Muscle of arm (tissue), 12 donors: ENCODE measurements around the gene CPNE5. TPM values are rescaled to one million over a fixed set of nuclear protein-coding genes. Genes with fewer than 3 reads are reported as not detected.
"Not testable (repeated sequence)": the region's sequence is repeated elsewhere in the genome, so short reads cannot be mapped to it uniquely, and the experiment has no call there.

ENCODE experiments used
- DNase-seq: peaks from one replicate; pipeline ENCODE4 v3.0.0-alpha.2; 2013
- polyA plus RNA-seq, 12 donors: library from polyadenylated mRNA; unstranded; fragments of 120-200 nt; gene quantifications; one replicate each; pipeline ENCODE4 v1.2.1, GENCODE V29; 2013; ENCODE audit not compliant: insufficient read length in 12 of 12

CPNE5 gene
- polyA plus RNA-seq, 12 donors = 5.7 to 30.5 (median 11.1) TPM; not detected in 1

DNA sequence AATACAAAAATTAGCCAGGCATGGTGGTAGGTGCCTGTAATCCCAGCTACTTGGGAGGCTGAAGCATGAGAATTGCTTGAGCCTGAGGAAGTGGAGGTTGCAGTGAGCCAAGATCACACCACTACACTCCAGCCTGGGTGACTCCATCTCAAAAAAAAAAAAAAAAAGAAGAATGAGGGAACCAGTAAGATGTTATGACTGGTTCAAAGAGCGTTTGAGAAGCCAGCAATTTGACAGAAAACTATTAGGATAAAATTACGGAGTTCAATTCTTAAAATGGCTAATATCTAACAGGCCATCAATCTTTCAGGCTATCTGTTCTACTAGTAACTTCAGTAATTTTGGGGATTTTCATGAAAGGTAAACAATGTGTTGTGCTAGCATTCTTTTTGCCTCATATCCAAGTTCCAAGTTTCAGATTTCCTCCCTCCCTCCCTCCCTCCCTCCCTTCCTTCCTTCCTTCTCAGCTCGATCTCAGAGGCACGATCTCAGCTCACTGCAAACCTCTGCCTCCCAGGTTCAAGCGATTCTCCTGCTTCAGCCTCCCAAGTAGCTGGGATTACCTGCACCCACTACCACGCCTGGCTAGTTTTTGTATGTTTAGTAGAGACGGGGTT is 134.2 kb downstream of the CPNE5 start:
- not testable (repeated sequence) for DNase-seq

DNA sequence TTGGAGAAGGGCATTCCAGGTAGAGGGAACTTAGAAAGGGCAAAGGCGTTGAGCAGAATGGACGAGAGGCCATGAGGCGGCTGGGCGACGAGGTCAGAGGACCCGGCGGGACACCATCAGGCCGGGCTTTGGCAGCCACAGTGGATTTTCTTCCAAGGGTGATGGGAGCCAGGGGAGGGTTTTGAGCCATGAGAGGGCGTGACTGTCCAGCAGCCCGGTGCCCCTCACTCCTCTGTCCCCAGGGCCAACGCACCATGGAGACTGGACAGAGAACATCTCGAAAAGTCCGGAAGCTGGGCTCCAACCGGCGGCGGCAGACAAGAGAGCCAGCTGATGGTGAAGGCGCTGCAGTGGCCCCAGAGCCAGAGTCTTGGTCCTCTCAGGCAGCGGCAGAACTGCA is 135.3 kb downstream of the CPNE5 start:
- DNase-seq = no peak

DNA sequence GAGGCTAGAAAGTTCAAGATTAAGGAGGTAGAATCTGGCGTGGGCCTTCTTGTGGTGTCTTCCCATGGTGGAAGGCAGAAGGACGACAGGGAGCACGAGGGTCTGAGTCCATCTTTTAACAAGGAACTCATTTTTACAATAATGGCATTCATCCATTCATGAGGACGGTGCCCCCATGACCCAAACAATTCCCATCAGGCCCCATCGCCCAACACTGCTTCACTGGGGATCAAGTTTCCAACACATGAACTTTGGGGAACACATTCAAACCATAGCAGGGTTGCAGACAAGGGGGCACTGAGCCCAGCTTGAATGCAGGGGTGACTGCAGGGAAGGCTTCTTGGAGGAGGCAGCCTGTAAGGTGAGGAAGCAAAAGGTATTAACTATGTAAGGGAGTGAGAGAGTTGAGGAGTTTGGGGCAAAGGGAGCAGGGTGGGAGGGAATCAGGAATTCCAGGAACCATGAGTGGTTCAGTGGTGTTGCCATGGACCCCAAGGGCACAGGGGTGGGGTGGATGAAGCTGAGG is 136.1 kb downstream of the CPNE5 start:
- no peak for DNase-seq

DNA sequence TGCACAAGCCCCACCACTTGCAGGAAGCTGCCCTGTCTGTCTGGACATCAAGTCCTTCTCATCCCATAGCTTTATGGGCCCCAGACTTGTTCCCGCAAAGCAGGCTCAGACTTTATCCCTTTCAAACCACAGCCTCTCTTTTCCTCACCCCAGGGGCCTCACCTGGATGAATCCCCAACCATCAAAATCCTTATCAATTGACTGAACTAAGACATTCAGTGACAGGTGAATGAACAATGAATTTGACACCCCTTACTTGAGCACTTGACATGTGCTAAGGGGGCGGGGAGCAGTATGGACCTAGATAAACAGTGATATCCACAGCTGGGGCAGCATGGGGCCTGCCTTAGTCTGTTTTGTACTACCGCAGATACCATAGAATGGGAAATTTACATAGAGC is 136.6 kb downstream of the CPNE5 start:
- no peak for DNase-seq

DNA sequence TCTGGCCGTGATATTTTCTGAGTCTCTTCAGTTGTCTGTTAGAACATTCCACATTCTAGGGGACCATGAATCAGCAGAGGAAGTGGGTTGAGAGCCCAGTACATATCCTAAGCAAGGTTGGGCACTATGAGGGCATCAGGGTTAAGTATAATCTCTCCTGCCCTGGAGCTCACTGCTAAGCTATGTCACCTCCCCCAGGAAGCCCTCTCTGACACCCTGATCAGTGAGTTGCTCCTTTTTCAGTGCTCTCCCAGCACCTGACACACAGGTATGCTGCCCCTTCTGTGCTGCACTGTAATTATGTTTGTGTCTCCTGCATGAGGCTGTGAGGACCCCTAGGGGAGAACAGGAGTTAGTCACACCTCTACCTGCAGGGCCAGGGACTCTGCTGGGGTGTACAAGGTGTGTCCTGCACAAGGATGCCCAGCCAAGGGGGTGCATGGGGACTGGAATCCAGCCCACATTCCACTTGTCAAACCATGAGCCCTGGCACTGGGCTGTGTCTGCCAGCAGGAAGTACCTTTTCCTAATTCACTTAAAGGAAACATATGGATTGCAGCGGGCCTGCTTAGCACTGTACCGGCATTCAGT is 137.7 kb downstream of the CPNE5 start:
- no peak for DNase-seq

DNA sequence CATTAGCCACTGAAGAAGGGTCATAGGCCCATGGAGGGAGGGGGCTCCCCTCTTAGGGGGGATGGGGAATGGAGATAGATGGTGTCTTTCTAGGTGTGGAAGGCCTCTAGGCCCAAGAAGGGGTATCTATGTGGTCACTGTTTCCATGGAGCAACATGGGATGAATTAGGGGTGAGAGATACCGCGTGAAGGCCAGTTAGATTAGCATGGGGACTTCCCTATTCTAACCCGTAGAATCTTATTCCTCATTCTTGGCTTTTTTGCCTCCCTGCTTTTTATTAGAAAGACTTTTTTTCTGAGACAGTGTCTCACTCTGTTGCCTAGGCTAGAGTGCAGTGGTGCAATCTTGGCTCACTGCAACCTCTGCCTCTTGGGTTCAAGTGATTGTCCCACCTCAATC is 138.4 kb downstream of the CPNE5 start:
- DNase-seq = no peak

DNA sequence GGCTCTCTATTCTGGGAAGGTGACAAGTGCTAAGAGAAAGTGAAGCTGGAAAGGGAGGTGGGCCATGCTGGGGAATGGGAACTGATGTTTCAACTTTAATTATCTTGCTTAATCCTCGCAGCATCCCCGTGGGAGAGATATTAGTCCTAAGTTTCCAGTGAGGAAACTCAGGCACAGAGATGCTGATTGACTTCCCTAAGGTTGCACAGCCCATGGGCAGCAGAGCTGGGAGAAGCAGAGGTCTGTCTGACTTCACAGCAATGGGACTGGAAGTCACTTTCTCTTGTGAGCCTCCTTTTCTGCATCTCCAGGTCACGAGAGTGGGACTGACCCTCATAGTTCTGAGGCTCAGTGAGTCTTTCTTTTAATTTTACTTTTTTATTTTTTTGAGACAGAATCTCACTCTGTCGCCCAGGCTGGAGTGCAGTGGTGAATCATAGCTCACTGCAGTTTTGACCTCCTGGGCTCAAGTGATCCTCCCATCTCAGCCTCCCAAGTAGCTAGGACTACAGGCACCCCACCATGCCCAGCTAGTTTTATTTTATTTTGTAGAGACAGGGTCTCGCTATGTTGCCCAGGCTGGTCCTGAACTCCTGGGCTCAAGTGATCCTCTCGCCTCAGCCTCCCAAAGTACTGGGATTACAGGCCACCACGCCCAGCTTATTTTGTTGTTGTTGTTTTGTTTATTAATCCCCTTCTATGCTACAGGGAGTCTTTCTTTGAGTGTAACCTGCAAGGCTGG is 139.0 kb downstream of the CPNE5 start:
- no peak for DNase-seq

DNA sequence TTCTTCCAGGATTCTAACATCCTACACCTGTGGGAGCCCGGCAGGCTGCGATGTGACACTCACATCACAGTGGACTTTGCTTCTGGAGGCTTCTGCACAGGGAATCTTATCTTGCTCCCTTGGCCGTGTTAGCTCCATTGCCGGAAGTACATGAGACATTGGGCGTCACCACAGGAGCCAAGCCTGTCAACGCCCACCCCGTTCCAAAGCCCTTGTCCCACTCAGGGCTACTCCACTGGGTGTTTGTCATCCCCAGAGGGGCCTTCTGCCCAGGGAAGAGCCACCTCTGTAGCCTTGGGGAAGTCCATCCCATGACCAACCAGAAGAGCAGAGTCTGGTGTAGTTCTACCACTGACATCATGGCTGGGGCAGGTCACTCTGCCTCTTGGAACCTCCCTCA is 139.9 kb downstream of the CPNE5 start:
- DNase-seq = no peak

DNA sequence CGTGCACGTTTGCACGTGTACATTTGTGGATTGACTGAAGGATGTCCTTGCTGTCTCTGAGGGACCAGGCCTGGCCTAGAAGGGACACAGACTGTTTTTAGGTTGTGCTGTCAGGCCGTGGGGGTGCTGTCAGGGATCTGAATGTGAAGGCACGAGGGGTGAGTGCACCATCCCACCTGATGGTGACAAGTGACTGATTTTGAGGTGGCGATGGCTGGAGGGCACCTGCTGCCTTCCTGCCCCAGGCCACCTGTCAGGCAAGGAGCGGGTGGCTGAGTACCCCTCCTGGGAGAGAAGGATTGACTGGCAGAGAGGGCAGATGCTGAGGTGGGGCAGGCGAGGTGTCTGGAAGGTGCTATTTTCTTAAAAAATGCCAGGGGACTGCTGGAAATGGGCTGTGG is 140.4 kb downstream of the CPNE5 start:
- no peak for DNase-seq

DNA sequence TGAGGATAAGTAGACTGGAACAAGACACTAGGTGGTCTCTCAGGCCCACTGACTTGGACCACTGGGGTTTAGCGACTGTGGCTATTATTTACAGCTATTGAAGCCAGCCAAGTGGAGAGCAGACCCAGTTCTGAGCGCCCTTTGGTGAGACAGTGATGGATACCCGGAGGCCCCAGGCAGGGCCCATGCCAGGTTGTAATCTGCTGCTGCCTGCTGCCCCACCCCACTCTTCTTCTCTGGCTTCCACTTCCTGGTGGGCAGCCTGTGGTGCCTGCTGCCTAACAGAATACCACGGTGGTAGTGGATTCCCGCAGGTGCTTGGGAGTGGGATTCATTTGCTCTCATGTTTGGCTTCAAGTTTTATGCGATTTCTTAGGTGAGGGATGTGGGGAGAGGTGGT is 141.0 kb downstream of the CPNE5 start:
- DNase-seq = no peak

DNA sequence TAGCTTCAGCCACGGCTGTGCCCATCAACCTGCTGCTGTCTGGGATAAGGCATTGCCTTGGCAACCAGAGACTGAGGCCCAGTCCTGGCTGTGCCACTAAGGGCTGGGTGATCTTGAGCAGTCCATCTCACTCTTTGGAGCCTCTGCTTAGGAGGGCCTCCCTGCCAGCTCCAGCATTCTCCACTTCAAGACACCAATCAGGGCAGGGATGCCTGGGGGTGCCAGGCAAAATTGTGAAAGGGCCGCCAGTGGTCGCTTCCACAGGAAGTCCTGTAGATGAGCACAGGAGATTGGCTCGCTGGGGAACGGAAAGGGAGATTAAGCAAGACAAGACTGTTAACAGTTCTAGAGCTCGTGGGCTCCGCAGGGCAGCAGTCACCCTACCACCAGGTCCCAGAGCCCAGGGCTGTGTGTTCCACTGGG is 141.8 kb downstream of the CPNE5 start, which contains the start of gene RAB44:
Gene RAB44, plus strand, starts transcription at position 346 of the 423 bp plus-strand sequence. CDS start 6,410 bp downstream, outside the sequence.
- no peak for DNase-seq

DNA sequence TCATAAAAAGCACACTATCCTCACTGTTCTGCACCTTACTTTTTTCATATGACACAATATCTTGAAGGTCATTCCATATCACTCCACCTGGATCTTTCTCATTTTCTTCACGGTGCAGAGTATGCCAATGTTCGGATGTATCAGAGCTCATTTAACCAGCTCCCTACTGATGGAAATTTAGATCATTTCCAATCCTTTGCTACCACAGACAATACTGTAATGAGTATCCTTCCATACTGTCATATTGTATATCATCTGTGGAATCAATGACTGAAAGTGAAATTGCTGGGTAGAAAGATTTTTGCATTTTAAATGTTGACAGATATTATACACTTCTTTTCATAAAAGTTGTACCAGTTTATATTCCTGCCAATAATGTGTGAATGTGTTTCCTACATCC is 143.8 kb downstream of the CPNE5 start:
- no peak for DNase-seq

DNA sequence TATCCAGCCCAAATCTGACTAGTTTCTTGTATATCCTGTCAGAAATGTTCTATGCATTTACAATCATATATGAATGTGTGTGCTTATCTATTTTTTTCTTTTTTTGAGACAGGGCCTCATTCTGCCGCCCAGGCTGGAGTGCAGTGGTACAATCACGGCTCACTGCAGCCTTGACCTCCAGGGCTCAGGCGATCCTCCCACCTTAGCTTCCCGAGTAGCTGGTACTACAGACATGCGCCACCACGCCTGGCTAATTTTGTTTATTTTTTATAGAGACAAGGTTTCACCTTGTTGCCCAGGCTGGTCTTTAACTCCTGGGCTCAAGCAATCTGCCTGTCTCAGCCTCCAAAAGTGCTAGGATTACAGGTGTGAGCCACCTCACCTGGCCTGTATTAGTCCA is 144.6 kb downstream of the CPNE5 start:
- DNase-seq = no peak

DNA sequence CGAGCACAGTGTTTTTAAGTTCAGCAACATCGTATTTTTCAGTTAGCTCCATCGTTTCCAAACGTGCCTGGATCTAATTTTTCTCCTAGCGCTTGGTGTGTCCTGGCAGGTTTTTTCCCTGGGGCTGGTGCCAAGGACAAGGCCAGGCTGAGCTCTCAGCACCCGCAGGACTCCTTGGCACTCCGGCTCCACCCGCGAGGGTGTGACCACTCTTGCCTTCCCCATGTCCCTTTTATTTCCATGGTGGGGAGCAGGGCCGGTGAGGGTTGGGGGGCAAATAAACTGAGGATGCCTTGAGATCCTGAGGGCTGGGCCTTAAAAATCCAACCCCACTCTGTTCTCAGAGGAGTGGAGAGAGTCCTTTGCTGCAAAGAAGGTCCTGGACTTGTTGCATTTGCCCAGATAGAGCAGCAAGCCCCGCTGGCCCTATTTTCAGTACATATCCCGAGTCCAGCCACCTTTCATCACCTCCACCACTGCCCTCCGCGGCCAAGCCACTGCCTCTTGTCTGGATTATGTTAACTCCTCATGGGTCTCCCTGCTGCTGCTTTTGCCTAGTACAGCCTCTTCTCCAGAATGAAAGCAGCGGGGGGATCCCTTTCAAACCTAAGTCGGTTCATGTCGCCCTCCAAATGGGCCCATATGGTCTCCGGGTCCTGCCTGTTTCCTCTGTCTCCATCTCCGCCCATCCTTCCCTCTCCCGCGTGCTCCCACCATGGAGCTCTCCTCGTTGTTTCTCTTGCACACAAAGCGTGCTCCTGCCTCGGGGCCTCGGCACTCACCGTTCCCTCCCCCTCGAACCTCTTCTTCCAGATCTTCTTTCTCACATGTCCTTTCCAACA is 146.2 kb downstream of the CPNE5 start:
- no peak for DNase-seq

DNA sequence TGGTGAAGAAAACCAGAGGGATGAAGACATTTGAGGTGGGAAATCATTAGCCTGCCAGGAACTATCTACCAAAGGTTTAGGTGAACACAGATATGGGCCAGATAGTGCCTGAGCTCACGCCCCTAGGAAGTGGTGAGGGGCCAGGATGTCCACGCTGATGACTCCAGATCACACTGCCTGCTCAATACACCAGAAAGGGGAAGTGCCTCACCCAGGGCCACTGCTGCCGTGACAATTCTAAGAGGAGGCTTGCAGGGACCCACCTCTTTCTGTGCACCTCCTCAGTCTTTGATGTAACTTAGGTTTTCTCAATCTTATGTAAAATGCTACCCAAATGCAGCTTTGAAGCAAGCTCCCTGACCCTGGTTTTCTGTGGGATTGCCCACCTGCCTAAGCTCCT is 147.0 kb downstream of the CPNE5 start:
- DNase-seq = no peak

DNA sequence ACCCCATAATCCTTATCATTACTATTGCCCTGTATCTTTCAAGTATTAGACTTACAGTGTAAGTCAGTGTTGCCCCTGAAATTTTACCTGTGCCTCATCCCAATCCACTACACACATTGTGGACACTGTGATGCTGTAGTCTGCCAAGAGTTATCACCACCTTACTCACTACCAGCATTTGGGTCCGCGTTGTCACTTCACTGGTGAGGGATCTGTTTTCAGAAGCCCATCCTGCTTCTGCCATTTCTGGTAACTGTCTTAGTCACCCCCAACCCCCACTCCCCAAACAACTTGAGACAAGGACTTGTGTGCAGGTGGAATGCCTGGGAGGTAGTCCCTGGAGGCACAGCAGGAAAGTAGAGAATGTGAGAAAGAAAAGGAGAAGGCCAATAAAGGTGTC is 147.6 kb downstream of the CPNE5 start:
- DNase-seq = no peak

DNA sequence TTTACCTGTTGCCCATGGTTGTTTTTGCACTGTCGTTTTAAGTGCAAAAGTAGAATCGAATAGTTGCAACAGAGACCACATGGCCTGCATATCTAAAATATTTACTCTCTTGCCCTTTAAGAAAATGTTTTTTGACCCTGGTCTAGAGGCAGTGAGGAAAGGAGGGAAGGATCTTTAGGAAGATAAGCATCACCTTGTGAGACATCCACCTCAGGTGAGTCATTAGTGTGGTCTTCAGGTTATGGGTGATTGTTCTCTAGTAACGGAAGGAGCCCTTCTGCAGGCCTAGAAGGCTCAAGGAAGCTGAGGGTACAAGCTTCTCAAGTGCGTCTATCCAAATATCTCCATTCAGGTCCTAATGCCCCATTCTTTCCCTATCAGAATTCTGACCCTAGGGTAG is 148.2 kb downstream of the CPNE5 start:
- no peak for DNase-seq

Other genes starting within 250 kb of the CPNE5 start
- gene SRSF3, start 245.1 kb downstream of the CPNE5 start, polyA plus RNA-seq = 100 to 1,000 TPM; 176 to 394 (median 301) TPM
- gene CDKN1A, start 160.7 kb downstream of the CPNE5 start, polyA plus RNA-seq = 100 to 1,000 TPM in 10 of 12 donors, 10 to 100 TPM in 1, not detected in 1; 53.0 to 143 (median 128) TPM
- gene RAB44, start 141.6 kb downstream of the CPNE5 start, polyA plus RNA-seq = under 1 TPM in 8 of 12 donors, not detected in 4; 0.04 to 0.50 (median 0.10) TPM
- 10 to 100 TPM in 11 of 12 donors, not detected in 1; 29.9 to 46.2 (median 36.8) TPM for gene PPIL1, start 35.4 kb upstream of the CPNE5 start, polyA plus RNA-seq
- 10 to 100 TPM in 11 of 12 donors, not detected in 1; 32.1 to 45.0 (median 37.1) TPM for gene C6orf89, start 46.5 kb upstream of the CPNE5 start, polyA plus RNA-seq
- 10 to 100 TPM in 6 of 12 donors, 1 to 10 TPM in 5, not detected in 1; 5.1 to 65.3 (median 10.9) TPM for gene PI16, start 115.3 kb upstream of the CPNE5 start, polyA plus RNA-seq
- 100 to 1,000 TPM in 7 of 12 donors, 10 to 100 TPM in 4, not detected in 1; 92.8 to 129 (median 105) TPM for gene MTCH1, start 146.8 kb upstream of the CPNE5 start, polyA plus RNA-seq
- 1 to 10 TPM in 11 of 12 donors, not detected in 1; 2.4 to 8.1 (median 3.0) TPM for gene FGD2, start 166.2 kb upstream of the CPNE5 start, polyA plus RNA-seq